ENCODE results near the gene SUMO2.
A peak's percentile ranks its signal among the peaks of the same experiment; 100 is the strongest.
"Not testable (repeated sequence)": the region's sequence is repeated elsewhere in the genome, so short reads cannot be mapped to it uniquely, and the experiment has no call there.

Gene SUMO2

DNA sequence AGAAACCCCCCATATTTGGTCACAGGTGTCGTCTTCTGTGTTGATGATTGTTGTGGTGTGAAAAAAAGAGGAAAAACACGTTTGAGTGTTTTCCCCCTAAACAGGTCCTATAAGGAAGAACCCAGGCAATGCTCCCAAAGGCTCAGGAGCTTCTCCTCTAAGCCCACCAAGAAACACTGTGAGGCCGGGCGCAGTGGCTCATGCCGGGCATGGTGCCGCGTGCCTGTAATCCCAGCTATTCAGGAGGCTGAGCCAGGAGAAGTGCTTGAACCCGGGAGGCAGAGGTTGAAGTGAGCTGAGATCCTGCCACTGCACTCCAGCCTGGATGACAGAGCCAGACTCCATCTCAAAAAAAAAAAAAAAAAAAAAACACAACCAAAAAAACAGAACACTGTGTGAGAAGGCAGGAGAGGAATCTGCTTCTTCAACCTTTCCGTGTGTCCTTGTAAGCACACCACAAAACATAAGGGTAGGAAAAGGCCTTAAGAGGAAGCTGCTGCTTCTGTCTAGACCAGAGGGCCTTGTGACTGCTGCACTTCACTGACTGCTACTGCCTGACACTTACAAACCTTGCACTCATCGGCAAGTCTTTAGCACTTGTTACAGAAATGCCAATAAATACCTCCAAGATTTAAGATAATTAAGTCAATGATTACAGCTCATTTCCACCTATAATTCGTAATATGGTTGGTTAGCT is 37.8 kb downstream of the SUMO2 start:
- H3K4me1 ChIP-seq (ENCODE audit: insufficient read depth, low read length): no peaks in the 10 kb centered on the region
- no peak overlapping the region for H3K9ac ChIP-seq (ENCODE audit: low read depth, low read length)
- H3K9me3 ChIP-seq (ENCODE audit: control insufficient read depth, insufficient read depth, low read length): no peaks in the 10 kb centered on the region
- peaks cover 81% of the 10 kb centered on the region for H3K36me3 ChIP-seq (ENCODE audit: insufficient read depth, low read length)

DNA sequence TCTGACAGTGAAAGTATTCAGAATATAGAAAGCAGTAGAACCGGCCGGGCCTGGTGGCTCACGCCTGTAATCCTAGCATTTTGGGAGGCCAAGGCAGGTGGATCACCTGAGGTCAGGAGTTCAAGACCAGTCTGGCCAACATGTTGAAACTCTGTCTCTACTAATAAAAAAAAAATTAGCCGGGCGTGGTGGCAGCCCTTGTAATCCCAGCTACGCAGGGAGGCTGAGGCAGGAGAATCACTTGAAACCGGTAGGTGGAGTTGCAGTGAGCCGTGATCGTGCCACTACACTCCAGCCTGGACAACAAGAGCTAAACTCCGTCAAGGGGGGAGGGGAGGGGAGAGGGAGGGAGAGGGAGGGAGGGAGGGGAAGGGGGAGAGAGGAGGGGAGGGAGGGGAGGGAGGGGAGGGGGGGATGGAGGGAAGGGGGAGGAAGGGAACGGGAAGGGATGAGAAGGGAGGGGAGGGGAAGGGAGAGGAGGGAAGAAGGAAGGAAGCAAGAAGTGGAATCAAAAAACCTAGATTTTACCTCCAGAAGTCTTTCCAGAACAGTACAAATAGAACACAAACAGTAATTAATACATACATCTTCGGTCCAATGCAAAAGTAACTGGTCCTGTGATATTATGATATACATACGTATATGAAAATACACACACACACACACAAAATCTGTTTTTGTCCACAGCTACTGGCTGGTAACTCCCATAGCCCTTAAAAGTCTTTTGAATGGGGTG is 40.4 kb downstream of the SUMO2 start:
- Histone ChIP-seq H3K9ac (ENCODE audit: low read depth, low read length) (no peak overlapping the region), H3K9me3 (ENCODE audit: control insufficient read depth, insufficient read depth, low read length) (no peaks in the 10 kb centered on the region), H3K36me3 (ENCODE audit: insufficient read depth, low read length) (peaks cover 74% of the 10 kb centered on the region), H3K4me1 (ENCODE audit: insufficient read depth, low read length) (no peaks in the 10 kb centered on the region)

- no peaks in the 10 kb centered on the region; the same call in 1 of the 2 replicates for H3K4me1 ChIP-seq (ENCODE audit: insufficient read depth, low read length)
- no peak overlapping the region for H3K9ac ChIP-seq (ENCODE audit: low read depth, low read length)
- H3K9me3 ChIP-seq (ENCODE audit: control insufficient read depth, insufficient read depth, low read length): no peaks in the 10 kb centered on the region
- peaks cover 53% of the 10 kb centered on the region for H3K36me3 ChIP-seq (ENCODE audit: insufficient read depth, low read length)
Observed at GRCh38 chr17:75138519-75138918, 44.2 kb downstream of the SUMO2 start.

- H3K9me3 ChIP-seq (ENCODE audit: control insufficient read depth, insufficient read depth, low read length); H3K9ac ChIP-seq (ENCODE audit: low read depth, low read length); H3K4me1 ChIP-seq (ENCODE audit: insufficient read depth, low read length): not testable (repeated sequence)
- peaks cover 47% of the 10 kb centered on the region for H3K36me3 ChIP-seq (ENCODE audit: insufficient read depth, low read length)
Observed at GRCh38 chr17:75137762-75138161, 45.0 kb downstream of the SUMO2 start.

- no peaks in the 10 kb centered on the region for H3K9me3 ChIP-seq (ENCODE audit: control insufficient read depth, insufficient read depth, low read length)
- peaks cover 32% of the 10 kb centered on the region for H3K36me3 ChIP-seq (ENCODE audit: insufficient read depth, low read length)
- H3K9ac ChIP-seq (ENCODE audit: low read depth, low read length): no peak overlapping the region
- no peaks in the 10 kb centered on the region; the same call in 1 of the 2 replicates for H3K4me1 ChIP-seq (ENCODE audit: insufficient read depth, low read length)
Observed at GRCh38 chr17:75135946-75136345, 46.8 kb downstream of the SUMO2 start.

- Histone ChIP-seq H3K9me3 (ENCODE audit: control insufficient read depth, insufficient read depth, low read length) (no peaks in the 10 kb centered on the region), H3K36me3 (ENCODE audit: insufficient read depth, low read length) (peaks cover 30% of the 10 kb centered on the region), H3K9ac (ENCODE audit: low read depth, low read length) (no peak overlapping the region), H3K4me1 (ENCODE audit: insufficient read depth, low read length) (no peaks in the 10 kb centered on the region; the same call in 1 of the 2 replicates)
Observed at GRCh38 chr17:75135452-75135851, 47.3 kb downstream of the SUMO2 start.

DNA sequence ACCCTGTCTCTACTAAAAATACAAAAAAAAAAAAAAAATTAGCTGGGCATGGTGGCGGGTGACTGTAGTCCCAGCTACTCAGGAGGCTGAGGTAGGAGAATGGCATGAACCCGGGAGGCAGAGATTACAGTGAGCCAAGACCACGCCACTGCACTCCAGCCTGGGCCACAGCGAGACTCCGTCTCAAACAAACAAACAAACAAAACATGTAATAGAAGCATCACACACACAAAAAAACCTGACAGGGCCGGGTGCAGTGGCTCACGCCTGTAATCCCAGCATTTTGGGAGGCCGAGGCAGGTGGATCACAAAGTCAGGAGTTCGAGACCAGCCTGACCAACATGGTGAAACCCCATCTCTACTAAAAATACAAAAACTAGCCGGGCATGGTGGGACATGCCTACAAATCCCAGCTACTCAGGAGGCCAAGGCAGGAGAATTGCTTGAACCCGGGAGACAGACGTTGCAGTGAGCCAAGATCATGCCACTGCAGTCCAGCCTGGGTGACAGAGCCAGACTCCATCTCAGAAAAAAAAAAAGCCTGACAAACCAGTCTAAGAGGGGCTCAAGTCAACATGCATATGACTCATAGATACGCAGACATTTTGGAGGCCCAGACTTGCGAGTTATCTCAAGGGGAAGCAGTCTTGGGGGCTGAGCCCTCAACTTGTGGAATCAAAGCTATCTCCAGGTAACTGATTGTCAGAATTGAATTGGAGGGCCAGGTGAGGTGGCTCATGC is 49.0 kb downstream of the SUMO2 start:
- not testable (repeated sequence) for H3K9me3 ChIP-seq (ENCODE audit: control insufficient read depth, insufficient read depth, low read length); H3K9ac ChIP-seq (ENCODE audit: low read depth, low read length); H3K4me1 ChIP-seq (ENCODE audit: insufficient read depth, low read length)
- peaks cover 21% of the 10 kb centered on the region for H3K36me3 ChIP-seq (ENCODE audit: insufficient read depth, low read length)

DNA sequence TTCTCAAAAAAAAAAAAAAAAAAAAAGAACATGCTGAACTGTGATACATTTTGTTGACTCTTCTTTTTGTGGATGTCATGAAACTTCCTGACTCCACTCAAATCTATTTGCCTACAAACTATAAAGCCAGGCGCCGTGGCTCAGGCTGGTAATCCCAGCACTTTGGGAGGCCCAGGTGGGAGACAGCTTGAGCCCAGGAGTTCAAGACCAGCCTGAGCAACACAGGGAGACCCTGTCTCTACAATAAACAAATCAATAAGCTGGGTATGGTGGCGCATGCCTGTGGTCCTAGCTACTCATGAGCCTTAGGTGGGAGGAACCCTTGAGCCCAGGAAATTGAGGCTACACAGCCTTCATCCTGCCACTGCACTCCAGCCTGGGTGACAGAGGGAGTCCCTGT is 49.8 kb downstream of the SUMO2 start:
- peaks cover 21% of the 10 kb centered on the region for H3K36me3 ChIP-seq (ENCODE audit: insufficient read depth, low read length)
- H3K9ac ChIP-seq (ENCODE audit: low read depth, low read length): no peak overlapping the region
- H3K4me1 ChIP-seq (ENCODE audit: insufficient read depth, low read length): no peaks in the 10 kb centered on the region; the same call in 1 of the 2 replicates
- no peaks in the 10 kb centered on the region for H3K9me3 ChIP-seq (ENCODE audit: control insufficient read depth, insufficient read depth, low read length)

DNA sequence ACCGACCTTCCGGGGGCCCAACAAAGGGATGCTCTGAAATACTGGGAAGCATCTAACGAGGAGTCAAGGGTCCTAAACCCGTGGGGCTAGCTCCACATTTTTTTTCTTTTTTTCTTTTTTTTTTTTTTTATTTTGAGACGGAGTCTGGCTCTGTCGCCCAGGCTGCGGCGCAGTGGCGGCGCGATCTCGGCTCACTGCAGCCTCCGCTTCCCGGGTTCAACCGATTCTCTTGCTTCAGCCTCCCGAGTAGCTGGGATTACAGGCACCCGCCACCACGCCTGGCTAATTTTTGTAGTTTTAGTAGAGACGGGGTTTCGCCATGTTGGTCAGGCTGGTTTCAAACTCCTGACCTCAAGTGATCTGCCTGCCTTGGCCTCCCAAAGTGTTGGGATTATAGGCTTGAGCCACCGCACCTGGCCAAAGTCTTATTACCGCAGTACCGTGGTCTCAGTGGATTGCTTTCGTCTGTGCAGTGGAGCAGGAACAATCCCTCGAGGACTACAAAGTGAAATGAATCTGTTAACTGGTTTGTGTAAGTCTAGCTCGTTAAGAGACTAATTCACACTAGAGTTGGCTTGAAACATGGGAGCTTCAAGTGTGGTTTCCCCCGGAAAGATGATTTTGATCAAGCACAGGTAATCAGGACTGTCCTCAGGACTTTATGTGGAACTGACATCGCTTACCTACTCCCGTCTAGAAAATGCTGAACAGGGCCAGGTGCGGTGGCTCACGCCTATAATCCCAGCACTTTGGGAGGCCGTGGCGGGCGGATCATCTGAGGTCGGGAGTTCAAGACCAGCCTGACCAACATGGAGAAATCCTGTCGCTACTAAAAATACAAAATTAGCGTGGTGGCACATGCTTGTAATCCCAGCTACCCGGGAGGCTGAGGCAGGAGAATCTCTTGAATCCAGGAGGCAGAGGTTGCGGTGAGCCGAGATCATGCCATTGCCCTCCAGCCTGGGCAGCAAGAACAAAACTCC is 50.5 kb downstream of the SUMO2 start:
- Histone ChIP-seq H3K36me3 (ENCODE audit: insufficient read depth, low read length) (peaks cover 21% of the 10 kb centered on the region), H3K9ac (ENCODE audit: low read depth, low read length) (peak overlapping the region; percentile 95)
- H3K4me1 ChIP-seq (ENCODE audit: insufficient read depth, low read length); H3K9me3 ChIP-seq (ENCODE audit: control insufficient read depth, insufficient read depth, low read length): not testable (repeated sequence)

DNA sequence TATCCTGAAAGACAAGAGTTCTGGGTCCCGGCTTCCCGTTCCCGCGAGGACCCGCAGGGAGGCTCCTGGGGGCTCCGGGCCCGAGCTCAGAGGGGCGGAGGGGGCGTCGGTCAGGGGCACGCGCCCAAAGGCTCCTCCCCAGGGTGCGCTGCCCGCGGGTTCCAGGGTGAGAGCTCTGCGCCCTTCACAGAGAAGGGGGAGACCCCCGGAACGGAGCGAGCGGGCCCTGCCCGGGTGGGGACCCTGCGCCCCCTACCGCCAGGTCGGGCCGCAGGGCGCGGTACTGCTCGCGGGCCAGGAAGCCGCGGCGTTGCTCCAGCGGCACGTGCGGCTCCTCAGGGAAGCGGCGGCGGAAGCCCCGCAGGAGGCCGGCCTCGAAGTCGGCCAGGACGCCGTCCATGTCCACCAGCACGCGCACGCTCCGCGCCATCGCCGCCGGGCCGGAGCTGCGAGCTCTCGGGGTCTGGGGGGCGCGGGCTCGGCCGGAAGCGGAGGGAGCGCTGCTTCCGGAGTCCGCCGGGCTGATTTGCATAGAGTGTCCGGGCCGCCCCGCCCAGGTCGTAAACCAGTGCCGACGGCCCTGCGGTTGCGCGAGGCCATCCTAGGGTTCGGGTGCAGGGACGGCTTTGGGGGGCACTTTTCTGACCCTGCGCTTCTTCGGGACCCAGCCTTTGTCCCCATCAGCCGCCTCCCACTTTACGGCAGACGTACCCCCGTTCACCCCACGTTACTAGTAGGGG is 51.3 kb downstream of the SUMO2 start, which contains the start of gene NT5C:
TSS of gene NT5C (minus strand) at position 465 of the 740 bp plus-strand sequence. CDS start at position 430, 35 bp downstream.
- Histone ChIP-seq H3K36me3 (ENCODE audit: insufficient read depth, low read length) (peaks cover 18% of the 10 kb centered on the region), H3K9me3 (ENCODE audit: control insufficient read depth, insufficient read depth, low read length) (no peaks in the 10 kb centered on the region), H3K4me1 (ENCODE audit: insufficient read depth, low read length) (no peaks in the 10 kb centered on the region; the same call in 1 of the 2 replicates), H3K9ac (ENCODE audit: low read depth, low read length) (peak within 1 kb of the TSS; percentile 95)

- no peaks in the 10 kb centered on the region for H3K9me3 ChIP-seq (ENCODE audit: control insufficient read depth, insufficient read depth, low read length)
- peak overlapping the region; percentile 95 for H3K9ac ChIP-seq (ENCODE audit: low read depth, low read length)
- no peaks in the 10 kb centered on the region; the same call in 1 of the 2 replicates for H3K4me1 ChIP-seq (ENCODE audit: insufficient read depth, low read length)
- peaks cover 11% of the 10 kb centered on the region for H3K36me3 ChIP-seq (ENCODE audit: insufficient read depth, low read length)
Observed at GRCh38 chr17:75130632-75131277, 52.0 kb downstream of the SUMO2 start.

DNA sequence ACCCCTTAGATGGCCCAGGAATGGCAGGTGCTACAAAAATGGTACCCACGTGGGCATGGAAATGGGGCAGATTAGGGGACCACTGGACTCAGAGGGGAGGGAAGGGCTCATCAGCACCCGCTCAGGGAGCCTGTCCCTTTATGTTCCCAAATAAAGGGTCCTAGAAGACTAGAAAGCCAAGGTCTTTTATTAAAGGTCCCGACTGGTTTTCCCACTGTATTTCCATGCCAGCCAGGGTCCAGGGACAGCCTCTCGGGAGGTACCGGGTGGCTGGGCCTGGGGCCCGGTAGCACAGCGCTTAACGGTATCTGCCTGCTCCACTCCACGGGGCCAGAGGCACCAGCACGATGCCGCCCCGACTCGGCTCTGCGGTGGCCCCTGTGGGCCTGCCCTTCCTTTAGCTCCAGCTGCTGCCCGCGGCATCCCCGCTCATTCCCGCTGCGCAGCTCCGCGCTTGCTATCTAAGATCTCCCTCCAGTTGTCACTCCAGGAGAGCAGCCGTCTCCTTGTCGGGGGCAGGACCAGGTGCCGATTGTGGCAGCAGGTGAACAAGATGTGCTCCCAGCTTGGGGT is 52.6 kb downstream of the SUMO2 start:
- Histone ChIP-seq H3K36me3 (ENCODE audit: insufficient read depth, low read length) (peaks cover 5% of the 10 kb centered on the region), H3K9me3 (ENCODE audit: control insufficient read depth, insufficient read depth, low read length) (no peaks in the 10 kb centered on the region), H3K9ac (ENCODE audit: low read depth, low read length) (peak overlapping the region; percentile 95; the same call in 1 of the 2 replicates), H3K4me1 (ENCODE audit: insufficient read depth, low read length) (no peaks in the 10 kb centered on the region; the same call in 1 of the 2 replicates)

All from ES-I3 (cell line).